ENCODE data around the gene TRIM51.
"Not testable (repeated sequence)": the region's sequence is repeated elsewhere in the genome, so short reads cannot be mapped to it uniquely, and the experiment has no call there.

Gene TRIM51

GRCh38 chr11:55882997-55883396 lies at the start of gene TRIM51:
TSS of gene TRIM51 (plus strand) at chr11:55883297. CDS start at chr11:55885429, 2,132 bp downstream.
- DNase-seq (ENCODE audit: low read depth in 2 of 2) = not testable (repeated sequence)

GRCh38 chr11:55838452-55838851 lies 44.6 kb upstream of the TRIM51 start, which contains the start of gene OR5D16:
TSS of gene OR5D16 (plus strand) at chr11:55838752. CDS start at chr11:55838752, 0 bp downstream.
- DNase-seq (ENCODE audit: low read depth in 2 of 2) = no peak

GRCh38 chr11:55847453-55847852 lies 35.6 kb upstream of the TRIM51 start:
- no peak for DNase-seq (ENCODE audit: low read depth in 2 of 2)

GRCh38 chr11:55849037-55849436 lies 34.1 kb upstream of the TRIM51 start:
- no peak for DNase-seq (ENCODE audit: low read depth in 2 of 2)

- no peak for DNase-seq (ENCODE audit: low read depth in 2 of 2)
Measured at GRCh38 chr11:55852141-55852540, 31.0 kb upstream of the TRIM51 start.

GRCh38 chr11:55854704-55855103 lies 28.4 kb upstream of the TRIM51 start:
- no peak for DNase-seq (ENCODE audit: low read depth in 2 of 2)

GRCh38 chr11:55867354-55867753 lies 15.7 kb upstream of the TRIM51 start:
- DNase-seq (ENCODE audit: low read depth in 2 of 2) = not testable (repeated sequence)

GRCh38 chr11:55872731-55873130 lies 10.4 kb upstream of the TRIM51 start:
- DNase-seq (ENCODE audit: low read depth in 2 of 2) = not testable (repeated sequence)

GRCh38 chr11:55873146-55873545 lies 10.0 kb upstream of the TRIM51 start:
- DNase-seq (ENCODE audit: low read depth in 2 of 2) = not testable (repeated sequence)

GRCh38 chr11:55884995-55885394 lies 1.9 kb downstream of the TRIM51 start:
- not testable (repeated sequence) for DNase-seq (ENCODE audit: low read depth in 2 of 2)

- DNase-seq (ENCODE audit: low read depth in 2 of 2) = not testable (repeated sequence)
Measured at GRCh38 chr11:55885481-55885880, 2.4 kb downstream of the TRIM51 start.

- no peak for DNase-seq (ENCODE audit: low read depth in 2 of 2)
Measured at GRCh38 chr11:55895216-55895615, 12.1 kb downstream of the TRIM51 start.

- DNase-seq (ENCODE audit: low read depth in 2 of 2) = no peak
Measured at GRCh38 chr11:55902308-55902707, 19.2 kb downstream of the TRIM51 start.

- DNase-seq (ENCODE audit: low read depth in 2 of 2) = no peak
Measured at GRCh38 chr11:55914482-55914881, 31.4 kb downstream of the TRIM51 start, which contains the start of gene OR5W2. TSS of gene OR5W2 (minus strand) at chr11:55914582. CDS start at chr11:55914582, 0 bp downstream.

GRCh38 chr11:55920537-55920936 lies 37.4 kb downstream of the TRIM51 start:
- no peak for DNase-seq (ENCODE audit: low read depth in 2 of 2)

- DNase-seq (ENCODE audit: low read depth in 2 of 2) = no peak
Measured at GRCh38 chr11:55936300-55936699, 53.2 kb downstream of the TRIM51 start, which contains the start of gene OR5I1. TSS of gene OR5I1 (minus strand) at chr11:55936400. CDS start at chr11:55936400, 0 bp downstream.
